ENCODE data around the gene C11orf98.
A peak's percentile ranks its signal among the peaks of the same experiment; 100 is the strongest.
"Not testable (repeated sequence)": the region's sequence is repeated elsewhere in the genome, so short reads cannot be mapped to it uniquely, and the experiment has no call there.

Gene C11orf98

GRCh38 chr11:62648967-62649364, 16.0 kb downstream of the C11orf98 start:
- DNase-seq: no peak

GRCh38 chr11:62648185-62648966, 16.6 kb downstream of the C11orf98 start:
- no peak for DNase-seq

GRCh38 chr11:62647609-62648005, 17.4 kb downstream of the C11orf98 start:
- DNase-seq: no peak

GRCh38 chr11:62646825-62647608, 18.0 kb downstream of the C11orf98 start:
- no peak for DNase-seq

GRCh38 chr11:62645946-62646824, 18.8 kb downstream of the C11orf98 start, which contains the start of gene GANAB:
GANAB (minus strand) TSS chr11:62646613; CDS start chr11:62646599, 14 bp downstream.
- peak; percentile 98 for DNase-seq

DNA sequence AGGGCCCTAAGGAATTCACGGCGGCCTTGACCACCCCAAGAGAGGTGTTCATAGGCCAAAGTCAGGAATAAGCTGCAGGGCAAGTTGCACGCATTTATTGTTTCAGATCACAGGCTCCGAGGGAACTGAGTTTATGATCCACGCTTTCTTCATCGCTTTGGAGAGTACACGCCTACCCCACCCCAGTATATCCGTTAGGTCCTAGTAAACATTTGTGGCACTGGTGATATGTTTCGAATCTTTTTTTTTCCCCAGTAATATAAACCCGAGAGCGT, 19.4 kb downstream of the C11orf98 start:
- no peak for DNase-seq

- DNase-seq: no peak
Measured at GRCh38 chr11:62644220-62644619, 20.8 kb downstream of the C11orf98 start.

DNA sequence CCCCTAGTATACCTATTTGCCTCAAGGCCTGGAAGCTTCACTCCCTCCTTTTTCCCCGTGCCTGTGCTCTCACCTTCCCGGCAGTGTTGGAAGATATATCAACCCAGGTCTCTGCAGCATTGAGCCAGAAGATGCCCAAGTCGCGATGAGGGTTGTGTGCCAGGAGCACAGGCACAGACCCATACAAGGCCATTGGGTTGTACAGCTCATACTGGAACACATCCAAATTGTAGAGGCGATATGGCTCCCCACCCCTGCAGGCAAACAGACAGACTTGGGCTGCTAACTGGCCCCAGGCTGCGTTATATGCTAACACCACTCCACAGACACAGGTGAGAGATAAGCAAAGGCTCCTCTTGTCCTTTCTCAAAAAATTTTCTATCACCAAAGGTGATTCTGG, 32.5 kb downstream of the C11orf98 start:
- DNase-seq: no peak

- no peak for DNase-seq
Measured at GRCh38 chr11:62627713-62628112, 37.3 kb downstream of the C11orf98 start.

DNA sequence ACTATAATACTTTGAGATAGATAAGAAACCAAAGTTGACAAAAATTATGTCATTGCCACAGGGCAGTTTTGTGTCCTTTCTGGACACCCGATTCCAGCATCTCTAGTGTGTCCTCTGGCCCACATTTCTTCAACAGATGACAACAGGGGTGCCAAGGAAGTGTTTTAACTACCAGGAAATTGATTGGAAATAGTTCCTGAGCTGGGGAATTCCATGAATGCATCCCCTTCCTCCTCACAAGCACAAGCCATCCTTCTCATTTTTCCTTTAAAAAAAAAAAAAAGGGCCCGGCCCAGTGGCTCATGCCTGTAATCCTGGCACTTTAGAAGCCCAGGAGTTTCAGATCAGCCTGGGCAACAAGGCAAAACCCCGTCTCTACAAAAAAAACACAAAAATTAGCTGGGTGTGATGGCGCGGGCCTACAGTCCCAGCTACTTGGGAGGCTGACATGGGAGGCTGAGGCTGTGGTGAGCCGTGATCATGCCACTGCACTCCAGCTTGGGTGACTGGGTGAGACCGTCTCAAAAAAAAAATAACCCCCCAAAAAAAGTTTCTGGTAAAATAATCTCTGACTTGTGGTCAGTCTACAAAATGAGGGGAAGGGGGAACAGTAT, 42.4 kb downstream of the C11orf98 start:
- DNase-seq: no peak

DNA sequence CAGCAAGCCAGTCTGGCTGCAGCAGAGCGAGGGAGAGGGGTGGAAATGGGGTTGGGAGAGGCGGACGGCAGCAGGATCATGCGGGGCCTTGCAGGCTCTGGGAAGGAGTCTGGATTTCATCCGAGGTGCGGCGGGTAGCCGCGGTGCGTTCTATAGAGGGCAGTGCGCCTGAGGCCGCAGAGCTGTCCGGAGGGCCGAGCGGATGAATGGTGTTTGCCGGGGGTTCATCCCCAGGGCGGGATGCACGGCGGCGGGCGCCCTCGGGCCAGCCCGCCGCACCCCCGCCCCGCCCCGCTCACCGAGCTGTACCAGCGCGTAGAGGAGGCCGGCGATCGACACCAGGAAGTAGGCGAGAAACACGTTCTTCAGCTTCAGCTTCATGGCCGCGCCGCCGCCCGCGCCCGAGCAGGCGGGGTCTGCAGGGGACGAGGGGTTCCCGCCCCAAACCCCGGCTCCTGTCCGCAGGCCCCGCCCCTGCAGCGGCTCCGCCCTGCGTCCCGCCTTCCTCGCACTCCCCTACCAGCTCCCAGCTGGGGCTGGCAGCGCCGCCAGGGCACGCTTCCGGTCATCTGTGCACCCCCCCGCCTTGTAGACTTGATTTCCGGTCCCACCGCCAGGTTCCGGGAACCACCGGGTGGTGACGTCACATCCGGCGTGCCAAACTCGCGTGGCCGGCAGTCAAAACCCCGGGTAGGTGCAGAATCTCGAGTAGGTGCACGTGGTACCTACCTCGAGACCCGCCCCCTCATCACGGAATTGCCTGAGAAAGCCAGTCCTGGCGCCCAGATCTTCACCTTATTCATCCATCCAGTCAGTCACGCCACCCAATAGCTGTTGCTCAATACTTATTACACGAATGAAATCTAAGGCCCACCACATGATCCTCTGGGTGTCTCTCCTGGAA, 43.2 kb downstream of the C11orf98 start, which contains the start of gene B3GAT3:
Gene B3GAT3, minus strand, starts transcription at position 420 of the 904 bp plus-strand sequence. Its CDS starts 39 bp downstream, at position 381.
- peak; percentile 99 for DNase-seq

DNA sequence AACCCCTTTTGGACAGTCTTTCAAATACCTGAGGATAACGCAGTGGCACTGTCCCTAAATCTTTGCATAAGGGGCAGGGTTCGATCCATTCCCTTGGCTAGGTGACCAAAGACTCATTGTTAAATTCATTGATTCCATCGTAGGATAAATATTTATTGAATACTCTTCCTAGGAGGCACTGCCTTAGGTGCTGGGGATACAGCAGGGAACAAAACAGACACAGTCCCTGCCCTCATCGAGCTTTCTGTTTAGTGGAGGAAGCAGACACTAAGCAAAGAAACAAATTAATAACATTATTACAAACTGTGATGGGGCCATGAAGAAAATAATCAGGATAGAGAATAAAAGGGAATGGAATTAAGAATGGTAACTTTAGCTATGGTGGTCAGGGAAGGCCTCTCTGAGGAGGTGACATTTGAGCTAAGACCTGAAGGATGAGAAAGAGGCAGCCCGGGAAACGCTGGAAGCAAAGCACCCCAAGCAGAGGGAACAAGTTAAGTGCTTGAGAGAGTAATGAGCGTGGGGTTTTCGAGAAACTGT, 43.9 kb downstream of the C11orf98 start:
- no peak for DNase-seq

DNA sequence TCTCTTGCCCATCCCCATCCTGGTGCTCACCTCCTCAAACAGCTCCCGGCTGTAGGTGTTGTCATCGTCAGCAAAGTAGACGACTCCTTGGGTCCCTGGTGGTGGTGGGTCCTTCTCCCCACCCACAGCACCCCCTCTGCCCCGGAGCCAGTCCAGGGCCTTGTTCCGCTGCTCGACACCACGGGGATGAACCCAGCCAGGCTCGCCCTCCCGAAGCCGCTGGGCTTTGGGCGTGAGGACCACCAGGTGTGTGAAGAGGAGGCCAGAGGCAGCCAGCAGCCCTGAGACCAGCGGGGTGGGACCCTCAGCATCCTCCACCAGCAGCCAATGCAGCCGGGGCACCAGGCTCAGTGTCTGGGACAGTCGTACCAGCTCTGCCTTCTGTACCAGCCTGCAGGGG, 48.1 kb downstream of the C11orf98 start:
- not testable (repeated sequence) for DNase-seq

DNA sequence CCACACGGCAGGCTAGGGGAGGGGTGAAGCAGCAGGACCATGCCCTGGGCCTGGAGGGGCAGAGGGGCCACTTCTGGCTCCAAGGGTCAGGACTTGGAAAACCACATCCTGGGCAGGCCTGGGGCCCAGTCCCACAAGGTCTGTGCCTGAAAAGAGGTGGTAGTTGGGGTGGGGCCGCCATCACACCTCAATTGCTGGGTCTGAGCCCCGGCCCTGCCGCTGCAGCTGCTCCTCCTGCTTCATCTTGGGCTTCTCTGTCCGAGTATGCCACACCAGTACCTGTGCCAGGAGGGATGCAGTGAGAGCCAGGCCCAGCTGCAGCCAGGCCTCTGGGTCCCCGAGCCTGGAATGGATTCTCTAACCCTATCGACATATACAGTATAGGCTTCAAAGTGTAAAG, 49.5 kb downstream of the C11orf98 start:
- DNase-seq: no peak

DNA sequence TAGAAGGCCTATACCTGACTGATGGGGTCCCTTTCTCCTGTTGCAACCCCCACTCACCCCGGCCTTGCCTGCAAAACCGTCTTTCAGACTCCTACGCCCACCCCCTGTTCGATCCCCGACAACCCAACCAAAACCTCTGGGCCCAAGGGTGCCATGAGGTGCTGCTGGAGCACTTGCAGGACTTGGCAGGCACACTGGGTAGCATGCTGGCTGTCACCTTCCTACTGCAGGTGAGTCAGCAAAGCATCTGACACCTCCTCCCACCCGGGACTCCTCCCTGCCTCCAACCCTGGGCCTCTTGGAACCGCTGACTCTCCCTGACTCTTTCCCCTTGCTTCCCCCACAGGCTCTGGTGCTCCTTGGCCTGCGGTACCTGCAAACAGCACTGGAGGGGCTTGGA, 50.7 kb downstream of the C11orf98 start:
- DNase-seq: no peak

DNA sequence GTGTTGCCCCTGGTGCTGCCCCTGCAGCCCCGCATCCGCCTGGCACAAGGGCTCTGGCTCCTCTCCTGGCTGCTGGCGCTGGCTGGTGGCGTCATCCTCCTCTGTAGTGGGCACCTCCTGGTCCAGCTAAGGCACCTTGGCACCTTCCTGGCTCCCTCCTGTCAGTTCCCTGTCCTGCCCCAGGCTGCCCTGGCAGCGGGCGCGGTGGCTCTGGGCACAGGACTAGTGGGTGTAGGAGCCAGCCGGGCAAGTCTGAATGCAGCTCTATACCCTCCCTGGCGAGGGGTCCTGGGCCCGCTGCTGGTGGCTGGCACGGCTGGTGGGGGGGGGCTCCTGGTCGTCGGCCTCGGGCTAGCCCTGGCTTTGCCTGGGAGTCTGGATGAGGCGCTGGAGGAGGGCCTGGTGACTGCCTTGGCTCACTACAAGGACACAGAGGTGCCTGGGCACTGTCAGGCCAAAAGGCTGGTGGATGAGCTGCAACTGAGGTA, 51.7 kb downstream of the C11orf98 start:
- DNase-seq: no peak
